HL-60 (cell line): ENCODE results near the gene PKDREJ.

Experiments
- DNase-seq, 2 experiments: peaks; one replicate each; pipeline ENCODE4 v3.0.0-alpha.2; 2010 to 2020; ENCODE audit warnings: low read depth in 1 of 2, low spot score in 1 of 2
- H3K27ac ChIP-seq: fragments of 250-450 bp; sonication (Bioruptor Pico); replicated peaks from 2 replicates; pipeline ENCODE4 v1.5.1; 2020; ENCODE audit warnings: mild to moderate bottlenecking, moderate library complexity
- H3K27me3 ChIP-seq: fragments of 250-450 bp; sonication (Bioruptor Pico); 2 replicates; pipeline ENCODE4 v1.5.1; 2021; ENCODE audit warnings: mild to moderate bottlenecking, moderate library complexity; ENCODE audit not compliant: insufficient read depth, poor library complexity, severe bottlenecking
- H3K4me3 ChIP-seq: replicated peaks from 2 replicates; pipeline ENCODE4 v1.5.1; 2011; ENCODE audit warnings: mild to moderate bottlenecking, control low read depth, low read length; ENCODE audit not compliant: insufficient read depth
- CTCF ChIP-seq: IDR thresholded peaks from one replicate; pipeline ENCODE4 v1.5.1; 2011; ENCODE audit warnings: low read length, control low read depth, inconsistent platforms; ENCODE audit not compliant: insufficient read depth
- GABPA ChIP-seq: IDR thresholded peaks from 2 replicates; pipeline ENCODE4 v1.6.1; 2012; ENCODE audit warnings: low read depth
- POLR2AphosphoS5 ChIP-seq: IDR thresholded peaks from 2 replicates; pipeline ENCODE4 v1.6.1; 2012; ENCODE audit warnings: low read depth
- SPI1 ChIP-seq: IDR thresholded peaks from 2 replicates; pipeline ENCODE4 v1.6.1; 2012; ENCODE audit warnings: low read depth, mild to moderate bottlenecking, borderline replicate concordance
- TF ChIP-seq, protein P1 (sequence below): IDR thresholded peaks from 2 replicates; pipeline ENCODE4 v1.6.1; 2012; ENCODE audit warnings: low read depth; ENCODE audit not compliant: insufficient replicate concordance

PKDREJ gene

DNA sequence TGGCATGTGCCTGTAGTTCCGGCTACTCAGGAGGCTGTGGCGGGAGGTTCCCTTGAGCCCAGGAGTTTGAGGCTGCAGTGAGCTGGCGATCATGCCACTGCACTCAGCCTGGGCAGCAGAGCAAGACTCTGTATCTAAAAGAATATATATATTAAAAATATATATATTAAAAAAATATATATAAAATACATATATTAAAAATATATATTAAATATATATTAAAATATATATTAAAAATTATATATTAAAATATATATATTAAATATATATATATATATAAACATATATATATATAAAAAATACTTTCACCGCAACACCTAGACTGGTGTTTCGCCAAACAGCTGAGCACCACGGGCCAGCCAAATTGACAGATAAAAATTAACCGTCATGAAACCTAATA, 13.4 kb upstream of the PKDREJ start:
- DNase-seq = no peak
- Histone ChIP-seq H3K27me3 (no peaks in the 10 kb centered on the region), H3K27ac (no peak overlapping the region), H3K4me3 (no peak overlapping the region)
- TF ChIP-seq, protein P1, sequence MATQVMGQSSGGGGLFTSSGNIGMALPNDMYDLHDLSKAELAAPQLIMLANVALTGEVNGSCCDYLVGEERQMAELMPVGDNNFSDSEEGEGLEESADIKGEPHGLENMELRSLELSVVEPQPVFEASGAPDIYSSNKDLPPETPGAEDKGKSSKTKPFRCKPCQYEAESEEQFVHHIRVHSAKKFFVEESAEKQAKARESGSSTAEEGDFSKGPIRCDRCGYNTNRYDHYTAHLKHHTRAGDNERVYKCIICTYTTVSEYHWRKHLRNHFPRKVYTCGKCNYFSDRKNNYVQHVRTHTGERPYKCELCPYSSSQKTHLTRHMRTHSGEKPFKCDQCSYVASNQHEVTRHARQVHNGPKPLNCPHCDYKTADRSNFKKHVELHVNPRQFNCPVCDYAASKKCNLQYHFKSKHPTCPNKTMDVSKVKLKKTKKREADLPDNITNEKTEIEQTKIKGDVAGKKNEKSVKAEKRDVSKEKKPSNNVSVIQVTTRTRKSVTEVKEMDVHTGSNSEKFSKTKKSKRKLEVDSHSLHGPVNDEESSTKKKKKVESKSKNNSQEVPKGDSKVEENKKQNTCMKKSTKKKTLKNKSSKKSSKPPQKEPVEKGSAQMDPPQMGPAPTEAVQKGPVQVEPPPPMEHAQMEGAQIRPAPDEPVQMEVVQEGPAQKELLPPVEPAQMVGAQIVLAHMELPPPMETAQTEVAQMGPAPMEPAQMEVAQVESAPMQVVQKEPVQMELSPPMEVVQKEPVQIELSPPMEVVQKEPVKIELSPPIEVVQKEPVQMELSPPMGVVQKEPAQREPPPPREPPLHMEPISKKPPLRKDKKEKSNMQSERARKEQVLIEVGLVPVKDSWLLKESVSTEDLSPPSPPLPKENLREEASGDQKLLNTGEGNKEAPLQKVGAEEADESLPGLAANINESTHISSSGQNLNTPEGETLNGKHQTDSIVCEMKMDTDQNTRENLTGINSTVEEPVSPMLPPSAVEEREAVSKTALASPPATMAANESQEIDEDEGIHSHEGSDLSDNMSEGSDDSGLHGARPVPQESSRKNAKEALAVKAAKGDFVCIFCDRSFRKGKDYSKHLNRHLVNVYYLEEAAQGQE = no peak
- no peak for TF ChIP-seq POLR2AphosphoS5

DNA sequence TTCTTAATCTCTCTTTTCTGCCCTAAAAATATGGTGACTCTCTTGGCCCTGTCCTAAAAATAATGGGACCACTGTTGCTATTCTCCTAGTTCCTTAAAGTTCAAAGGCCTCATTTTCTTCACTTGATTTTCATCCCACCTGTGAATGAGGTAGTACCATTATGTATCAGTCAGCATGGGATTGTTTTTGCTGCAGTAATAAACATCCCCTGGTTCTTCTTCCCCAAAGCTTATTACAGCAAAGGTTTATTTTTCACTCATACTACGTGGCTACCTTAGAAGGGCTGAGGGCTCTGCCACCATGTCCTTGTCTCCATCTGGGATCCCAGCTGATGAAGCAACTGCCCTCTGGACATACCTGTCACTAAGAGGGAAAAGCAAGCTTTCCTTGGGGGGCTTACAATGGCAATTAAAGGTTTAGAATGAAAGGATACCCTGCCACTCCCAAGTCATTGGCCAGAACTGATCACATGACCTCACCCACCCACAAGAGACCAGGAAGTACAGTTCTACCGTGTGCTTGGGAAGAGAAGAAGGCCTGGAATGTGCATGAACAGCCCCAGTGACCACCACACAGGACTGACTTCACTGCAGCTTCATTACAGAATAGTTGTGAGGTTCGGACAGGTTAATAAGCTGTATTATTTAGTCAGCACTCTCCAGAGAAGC, 12.4 kb upstream of the PKDREJ start:
- no peak for DNase-seq
- Histone ChIP-seq H3K27ac (no peak overlapping the region), H3K4me3 (no peak overlapping the region), H3K27me3 (no peaks in the 10 kb centered on the region)
- TF ChIP-seq, protein P1 = no peak

DNA sequence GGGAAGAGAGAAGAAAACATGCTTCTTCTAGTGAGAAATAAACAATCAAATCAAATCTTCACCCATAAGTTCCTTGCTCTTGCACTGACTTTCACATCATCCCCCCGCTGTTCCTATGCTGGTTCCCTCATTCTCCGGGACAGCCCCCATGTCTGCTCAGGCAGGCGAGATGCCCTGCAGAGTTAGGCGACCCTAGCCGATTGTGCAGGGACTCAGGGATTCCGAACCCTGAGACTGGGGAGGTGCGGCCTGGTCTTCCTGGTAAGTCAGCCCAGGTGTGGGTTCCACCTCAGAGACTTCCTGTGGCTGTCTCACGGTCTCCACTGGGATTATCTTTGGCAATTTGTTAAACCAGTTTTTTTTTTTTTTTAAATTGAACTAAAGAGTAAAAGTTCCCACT, 11.2 kb upstream of the PKDREJ start:
- H3K4me3 ChIP-seq = no peak overlapping the region
- no peak for DNase-seq
- TF ChIP-seq POLR2AphosphoS5 = no peak
- TF ChIP-seq GABPA = no peak
- TF ChIP-seq CTCF = no peak
- TF ChIP-seq SPI1 = no peak
- TF ChIP-seq, protein P1 = no peak
- H3K27me3 ChIP-seq = no peaks in the 10 kb centered on the region
- H3K27ac ChIP-seq = no peak overlapping the region

DNA sequence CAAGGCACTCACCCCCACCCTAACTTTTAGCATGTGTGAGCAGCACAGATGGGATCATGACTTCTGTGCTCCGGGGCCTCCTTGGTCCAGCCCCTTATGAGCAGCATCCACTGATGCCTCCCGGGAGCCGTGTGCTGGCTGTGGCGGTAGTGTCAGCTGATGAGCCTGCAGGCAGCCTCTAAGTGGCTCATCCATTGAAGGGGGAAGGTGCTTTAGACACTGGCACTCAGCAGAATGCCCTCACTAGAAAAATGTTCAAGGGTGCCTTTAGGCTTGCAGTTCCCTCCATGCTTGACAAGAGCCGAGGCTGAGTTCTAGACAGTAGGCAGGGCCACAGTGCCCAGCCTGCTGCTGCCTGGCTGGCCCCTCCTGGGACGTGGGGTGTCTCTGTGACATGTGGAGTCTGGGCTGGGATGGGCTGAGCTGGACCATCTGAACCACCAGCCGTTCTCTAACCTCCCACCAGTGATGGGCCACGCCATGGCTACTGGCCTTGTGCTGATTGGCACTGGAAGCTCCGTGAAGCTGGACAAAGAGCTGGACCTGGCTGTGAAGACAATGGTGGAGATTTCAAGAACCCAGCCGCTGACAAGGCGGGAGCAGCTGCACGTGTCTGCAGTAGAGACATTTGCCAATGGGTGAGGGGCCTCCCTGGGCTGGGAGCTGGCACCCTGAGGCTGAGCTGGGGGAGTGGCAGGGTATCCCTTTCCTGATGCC, 10.4 kb upstream of the PKDREJ start:
- TF ChIP-seq CTCF (no peak), SPI1 (no peak), GABPA (no peak), POLR2AphosphoS5 (no peak)
- TF ChIP-seq, protein P1 = no peak
- no peak overlapping the region for H3K4me3 ChIP-seq

More for the DNA sequence above, 10.4 kb upstream of the PKDREJ start:
- no peak for DNase-seq
- no peak overlapping the region for H3K27ac ChIP-seq
- H3K27me3 ChIP-seq = no peaks in the 10 kb centered on the region
